PC-3 (cell line): Measurements from ENCODE around the gene IL31. TPM values are rescaled to one million over a fixed set of nuclear protein-coding genes. Genes with fewer than 3 reads are reported as not detected.
A peak's percentile ranks its signal among the peaks of the same experiment; 100 is the strongest.

Experiments
- ATAC-seq: fragments of 200-7000 bp; cut with Tn5 transposase; 2 replicates; pipeline ENCODE4 v1.9.1; 2020; ENCODE audit warnings: mild to moderate bottlenecking, moderate library complexity
- BruUV-seq: library from RNA; stranded (reverse); fragments of 400-500 nt; replicated peaks from 2 replicates; lab custom pipeline; 2021; lab: Mats Ljungman, UMichigan
- CTCF ChIA-PET: fragments of 300-600 bp; sonication (Branson Sonifier 250); formaldehyde crosslinking; loops from one replicate; lab custom pipeline; 2022; ENCODE audit warnings: antibody characterized with exemption; lab: Charles Lee
- POLR2A ChIA-PET: fragments of 300-600 bp; sonication (Branson Sonifier 250); formaldehyde crosslinking; loops from one replicate; lab custom pipeline; 2022; ENCODE audit warnings: antibody characterized with exemption; ENCODE audit not compliant: unreplicated experiment; lab: Charles Lee
- DNase-seq: peaks from one replicate; pipeline ENCODE4 v3.0.0-alpha.2; 2015
- H2AFZ ChIP-seq: fragments of 300-600 bp; sonication (generic); 2 replicates; pipeline ENCODE4 v1.6.0; 2016; ENCODE audit warnings: antibody characterized with exemption, low read length
- H3F3A ChIP-seq: fragments of 300-600 bp; sonication (generic); one replicate; pipeline ENCODE4 v1.6.0; 2017; ENCODE audit warnings: antibody characterized with exemption, low read length, control low read depth, mild to moderate bottlenecking; ENCODE audit not compliant: unreplicated experiment
- H3K27ac ChIP-seq: fragments of 300-600 bp; sonication (generic); 2 replicates; pipeline ENCODE4 v1.5.1; 2016; ENCODE audit warnings: mild to moderate bottlenecking, low read length
- H3K27me3 ChIP-seq: fragments of 300-600 bp; sonication (generic); 2 replicates; pipeline ENCODE4 v1.6.1; 2016; ENCODE audit warnings: low read length, mixed read lengths
- H3K36me3 ChIP-seq: fragments of 300-600 bp; sonication (generic); 2 replicates; pipeline ENCODE4 v1.6.1; 2016; ENCODE audit warnings: low read depth, mixed run types, low read length, mixed read lengths
- H3K4me1 ChIP-seq: fragments of 300-600 bp; sonication (generic); 2 replicates; pipeline ENCODE4 v1.5.1; 2016; ENCODE audit warnings: low read length; ENCODE audit not compliant: insufficient read depth
- H3K4me2 ChIP-seq: fragments of 300-600 bp; sonication (generic); 2 replicates; pipeline ENCODE4 v1.6.0; 2016; ENCODE audit warnings: low read length
- H3K4me3 ChIP-seq: fragments of 300-600 bp; sonication (generic); 2 replicates; pipeline ENCODE4 v1.5.1; 2016; ENCODE audit warnings: mild to moderate bottlenecking, low read length, mixed read lengths
- H3K79me2 ChIP-seq: fragments of 300-600 bp; sonication (generic); 2 replicates; pipeline ENCODE4 v1.6.1; 2017; ENCODE audit warnings: low read length, mixed read lengths
- H3K9ac ChIP-seq: fragments of 300-600 bp; sonication (generic); 2 replicates; pipeline ENCODE4 v1.6.0; 2016; ENCODE audit warnings: mild to moderate bottlenecking, low read length
- H3K9me2 ChIP-seq: fragments of 300-600 bp; sonication (generic); replicated peaks from 2 replicates; pipeline ENCODE4 v1.6.1; 2016; ENCODE audit warnings: mixed run types, low read length, mixed read lengths
- H3K9me3 ChIP-seq: fragments of 300-600 bp; sonication (generic); 2 replicates; pipeline ENCODE4 v1.6.1; 2016; ENCODE audit warnings: low read length, mixed read lengths
- H4K20me1 ChIP-seq: fragments of 300-600 bp; sonication (generic); 2 replicates; pipeline ENCODE4 v1.6.1; 2016; ENCODE audit warnings: low read length, mixed read lengths
- CTCF ChIP-seq: fragments of 300-600 bp; sonication (generic); conservative IDR thresholded peaks from 2 replicates; pipeline ENCODE4 v1.5.1; 2017; ENCODE audit warnings: antibody characterized with exemption, low read depth, mild to moderate bottlenecking, low read length
- EZH2 ChIP-seq: fragments of 300-600 bp; sonication (generic); IDR thresholded peaks from one replicate; pipeline ENCODE4 v1.6.1; 2017; ENCODE audit warnings: antibody characterized with exemption, mild to moderate bottlenecking, low read length; ENCODE audit not compliant: unreplicated experiment
- EZH2phosphoT487 ChIP-seq: fragments of 300-600 bp; sonication (generic); IDR thresholded peaks from 2 replicates; pipeline ENCODE4 v1.6.1; 2018; ENCODE audit warnings: mild to moderate bottlenecking, antibody characterized with exemption, low read length, borderline replicate concordance
- intact Hi-C: fragments of 100-400 bp; cut with micrococcal nuclease; formaldehyde crosslinking; loops from 2 replicates; pipeline ENCODE4 v1.9.0; 2023
- total RNA-seq: library from RNA; depleted of rRNA; stranded (reverse); fragments of >200 nt; gene quantifications from 2 replicates; pipeline ENCODE4 v1.2.3, GENCODE V29; 2014

IL31 gene
- total RNA-seq, 1 experiment from 2014 or later, result not detected

GRCh38 chr12:122185079-122185478 lies 11.1 kb upstream of the IL31 start:
- H3K4me1 ChIP-seq, result no peaks in the 10 kb centered on the region
- H3K27ac ChIP-seq, result no peak overlapping the region
- H3K27me3 ChIP-seq, result no peaks in the 10 kb centered on the region
- DNase-seq (no peak), ATAC-seq (no peak)
- H3K9me2 ChIP-seq, result no peaks in the 10 kb centered on the region
- ChIA-PET POLR2A (no interaction called here), CTCF (no interaction called here)
- H3K9ac ChIP-seq, result no peak overlapping the region
- no peaks in the 10 kb centered on the region for H3K9me3 ChIP-seq
- H3K4me2 ChIP-seq, result no peak overlapping the region
- TF ChIP-seq EZH2phosphoT487 (no peak), CTCF (no peak), EZH2 (no peak)
- no peaks in the 10 kb centered on the region for H3K79me2 ChIP-seq
- no peaks in the 10 kb centered on the region for H3F3A ChIP-seq
- H2AFZ ChIP-seq, result no peak overlapping the region
- BruUV-seq, result no TSS peak
- H4K20me1 ChIP-seq, result no peaks in the 10 kb centered on the region
- H3K4me3 ChIP-seq, result no peak overlapping the region
- no peaks in the 10 kb centered on the region for H3K36me3 ChIP-seq
- intact Hi-C loops, result no loop called here

- Histone ChIP-seq H3K4me2 (no peak overlapping the region), H3K4me1 (no peaks in the 10 kb centered on the region), H3K9me3 (no peaks in the 10 kb centered on the region), H3K79me2 (no peaks in the 10 kb centered on the region), H4K20me1 (no peaks in the 10 kb centered on the region), H3F3A (no peaks in the 10 kb centered on the region), H3K4me3 (no peak overlapping the region), H3K9me2 (no peaks in the 10 kb centered on the region), H3K27ac (no peak overlapping the region), H3K36me3 (no peaks in the 10 kb centered on the region), H3K9ac (no peak overlapping the region), H3K27me3 (no peaks in the 10 kb centered on the region), H2AFZ (no peak overlapping the region)
- intact Hi-C loops, result no loop called here
- ATAC-seq, result no peak
- DNase-seq, result no peak
- TF ChIP-seq EZH2 (no peak), EZH2phosphoT487 (no peak), CTCF (no peak)
- no TSS peak for BruUV-seq
- POLR2A ChIA-PET, result no interaction called here
- CTCF ChIA-PET, result no interaction called here
These were observed 10.5 kb upstream of the IL31 start for GRCh38 chr12:122184517-122184916.

GRCh38 chr12:122183588-122183940 lies 9.5 kb upstream of the IL31 start:
- Histone ChIP-seq H3F3A (no peaks in the 10 kb centered on the region), H3K27me3 (no peaks in the 10 kb centered on the region), H3K79me2 (no peaks in the 10 kb centered on the region), H3K9ac (no peak overlapping the region), H3K27ac (no peak overlapping the region), H3K36me3 (no peaks in the 10 kb centered on the region), H4K20me1 (no peaks in the 10 kb centered on the region), H3K4me1 (no peaks in the 10 kb centered on the region), H3K4me2 (peak overlapping the region; percentile 74; the same call in 1 of the 2 replicates), H3K9me3 (no peaks in the 10 kb centered on the region), H2AFZ (peak overlapping the region; percentile 68; the same call in 1 of the 2 replicates), H3K9me2 (no peaks in the 10 kb centered on the region), H3K4me3 (no peak overlapping the region)
- BruUV-seq, result no TSS peak
- DNase-seq (no peak), ATAC-seq (no peak; the same call in 1 of the 2 replicates)
- intact Hi-C loops, result no loop called here
- ChIA-PET CTCF (no interaction called here), POLR2A (no interaction called here)
- TF ChIP-seq CTCF (no peak), EZH2 (no peak), EZH2phosphoT487 (no peak)
